ENCODE data around the gene TMEM190.
A peak's percentile ranks its signal among the peaks of the same experiment; 100 is the strongest.
"Not testable (repeated sequence)": the region's sequence is repeated elsewhere in the genome, so short reads cannot be mapped to it uniquely, and the experiment has no call there.

The TMEM190 gene

DNA sequence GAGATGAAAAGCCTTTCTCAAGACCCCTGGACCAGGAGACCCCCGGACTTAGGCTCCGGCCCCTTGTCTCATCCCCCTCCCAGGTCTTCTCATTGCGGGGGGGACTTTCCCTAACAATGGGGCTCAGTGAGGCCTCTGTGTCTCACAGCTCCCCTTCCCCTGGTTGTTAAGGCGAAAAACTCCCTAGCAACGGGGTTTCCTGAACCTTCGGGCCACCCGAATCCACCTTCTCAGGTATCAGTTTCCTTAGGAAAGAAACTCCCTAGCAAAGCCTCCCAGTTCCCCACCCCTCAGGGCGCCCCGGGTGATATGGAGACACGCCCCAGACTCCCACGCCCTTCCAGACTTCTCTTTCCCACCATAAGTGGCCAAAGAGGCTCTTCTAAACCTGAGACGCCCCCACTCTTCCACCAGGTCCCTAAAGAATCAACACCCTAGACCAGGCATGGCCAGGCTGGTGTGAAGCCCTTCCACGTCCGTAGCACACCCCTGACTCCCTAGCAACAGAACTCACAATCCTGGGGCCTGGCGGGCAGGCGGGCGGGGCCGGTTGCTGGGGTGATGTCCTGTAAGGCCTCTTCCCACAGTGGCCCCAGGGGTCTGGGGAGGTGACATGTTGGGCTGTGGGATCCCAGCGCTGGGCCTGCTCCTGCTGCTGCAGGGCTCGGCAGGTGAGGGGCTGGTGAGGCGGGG, at the start of gene TMEM190:
Gene TMEM190 (plus strand): TSS at position 586 of the 693 bp plus-strand sequence. CDS start 28 bp downstream, at position 614.
- Histone ChIP-seq H3K36me3 (ENCODE audit: control insufficient read depth, low read depth, low read length) (no peaks in the 10 kb centered on the region), H3K4me1 (ENCODE audit: control insufficient read depth, low read depth, low read length) (peaks cover 25% of the 10 kb centered on the region), H3K9me3 (ENCODE audit: control insufficient read depth, low read depth, low read length) (no peaks in the 10 kb centered on the region), H3K4me3 (ENCODE audit: low read length) (peak within 1 kb of the TSS; percentile 49), H3K27me3 (ENCODE audit: control insufficient read depth, insufficient read depth, low read length) (peaks cover 41% of the 10 kb centered on the region), H3K9ac (ENCODE audit: low read length) (peak within 1 kb of the TSS; percentile 2), H3K27ac (ENCODE audit: low read length) (no peak within 1 kb of the TSS)

DNA sequence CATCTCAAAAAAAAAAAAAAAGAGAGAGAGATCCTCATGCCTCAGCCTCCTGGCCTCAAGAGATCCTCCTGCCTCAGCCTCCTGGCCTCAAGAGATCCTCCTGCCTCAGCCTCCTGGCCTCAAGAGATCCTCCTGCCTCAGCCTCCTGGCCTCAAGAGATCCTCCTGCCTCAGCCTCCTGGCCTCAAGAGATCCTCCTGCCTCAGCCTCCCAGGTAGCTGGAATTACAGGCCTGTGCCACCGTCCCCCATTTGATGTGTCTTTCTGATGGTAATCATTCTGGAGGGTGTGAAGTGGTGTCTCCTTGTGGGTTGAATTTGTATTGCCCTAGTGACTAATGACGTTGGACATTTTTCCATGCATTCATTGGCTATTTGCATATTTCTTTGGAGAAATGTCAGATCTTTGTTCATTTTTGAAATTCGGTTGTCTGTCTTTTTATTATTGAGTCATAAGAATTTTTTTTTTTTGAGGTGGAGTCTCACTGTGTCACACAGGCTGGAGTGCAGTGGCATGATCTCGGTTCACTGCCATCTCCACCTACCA, 47.8 kb upstream of the TMEM190 start:
- H3K27me3 ChIP-seq (ENCODE audit: control insufficient read depth, insufficient read depth, low read length); H3K36me3 ChIP-seq (ENCODE audit: control insufficient read depth, low read depth, low read length); H3K4me3 ChIP-seq (ENCODE audit: low read length); H3K9me3 ChIP-seq (ENCODE audit: control insufficient read depth, low read depth, low read length); H3K4me1 ChIP-seq (ENCODE audit: control insufficient read depth, low read depth, low read length); H3K9ac ChIP-seq (ENCODE audit: low read length); H3K27ac ChIP-seq (ENCODE audit: low read length): not testable (repeated sequence)

DNA sequence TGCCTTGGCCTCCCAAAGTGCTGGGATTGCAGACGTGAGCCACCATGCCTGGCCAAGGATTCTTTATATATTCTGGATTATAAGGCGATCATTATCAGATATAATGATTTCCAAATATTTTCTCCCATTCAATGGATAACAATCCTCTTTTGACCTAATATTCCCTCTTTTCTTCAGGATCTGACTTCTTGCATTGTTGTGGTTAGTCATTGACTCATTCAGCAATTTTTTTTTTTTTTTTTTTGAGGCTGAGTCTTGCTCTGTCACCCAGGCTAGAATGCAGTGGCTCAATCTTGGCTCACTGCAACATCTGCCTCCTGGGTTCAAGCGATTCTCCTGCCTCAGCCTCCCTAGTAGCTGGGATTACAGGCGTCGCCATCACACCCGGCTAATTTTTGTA, 46.8 kb upstream of the TMEM190 start:
- not testable (repeated sequence) for H3K27ac ChIP-seq (ENCODE audit: low read length); H3K36me3 ChIP-seq (ENCODE audit: control insufficient read depth, low read depth, low read length)

DNA sequence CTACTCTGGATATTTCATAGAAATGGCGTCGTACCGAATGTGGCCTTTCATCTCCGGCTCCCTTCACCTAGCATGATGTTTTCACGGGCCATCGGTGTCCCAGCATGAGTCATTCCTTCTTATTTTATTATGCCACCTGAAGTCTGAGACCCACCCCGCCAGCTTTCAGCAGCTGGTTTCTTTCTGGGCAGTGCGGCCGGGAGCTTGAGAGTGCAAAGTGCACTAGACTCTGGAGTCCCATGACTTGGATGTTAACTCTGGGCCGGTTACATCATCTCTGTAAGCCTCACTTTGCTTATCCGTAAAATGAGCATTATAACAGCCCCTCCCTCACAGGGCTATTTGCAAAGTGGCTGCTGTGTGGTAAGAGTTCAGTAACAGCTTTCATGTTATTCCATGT, 42.8 kb upstream of the TMEM190 start:
- Histone ChIP-seq H3K4me1 (ENCODE audit: control insufficient read depth, low read depth, low read length) (no peaks in the 10 kb centered on the region), H3K9ac (ENCODE audit: low read length) (no peak overlapping the region), H3K36me3 (ENCODE audit: control insufficient read depth, low read depth, low read length) (no peaks in the 10 kb centered on the region), H3K27me3 (ENCODE audit: control insufficient read depth, insufficient read depth, low read length) (no peaks in the 10 kb centered on the region), H3K27ac (ENCODE audit: low read length) (no peak overlapping the region), H3K9me3 (ENCODE audit: control insufficient read depth, low read depth, low read length) (no peaks in the 10 kb centered on the region), H3K4me3 (ENCODE audit: low read length) (no peak overlapping the region)

More for the DNA sequence above, 46.8 kb upstream of the TMEM190 start:
- not testable (repeated sequence) for H3K9me3 ChIP-seq (ENCODE audit: control insufficient read depth, low read depth, low read length); H3K4me3 ChIP-seq (ENCODE audit: low read length); H3K4me1 ChIP-seq (ENCODE audit: control insufficient read depth, low read depth, low read length); H3K27me3 ChIP-seq (ENCODE audit: control insufficient read depth, insufficient read depth, low read length); H3K9ac ChIP-seq (ENCODE audit: low read length)

DNA sequence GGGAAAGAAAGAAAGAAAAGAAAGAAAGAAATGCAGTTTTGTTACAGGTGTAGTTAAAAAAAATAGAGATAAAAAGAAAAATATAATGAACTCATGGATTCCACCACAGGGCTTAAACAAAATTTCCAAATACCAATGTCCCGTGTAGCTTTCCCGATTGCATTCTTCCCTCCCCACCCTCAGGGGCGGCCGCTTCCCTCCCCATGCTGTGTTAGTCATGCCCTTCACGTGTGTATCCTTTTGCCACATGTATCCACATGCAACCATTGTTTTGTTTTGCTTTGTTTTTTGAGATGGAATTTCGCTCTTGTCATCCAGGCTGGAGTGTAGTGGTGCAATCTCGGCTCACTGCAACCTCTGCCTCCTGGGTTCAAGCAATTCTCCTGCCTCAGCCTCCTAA, 40.5 kb upstream of the TMEM190 start:
- Histone ChIP-seq H3K27ac (ENCODE audit: low read length) (no peak overlapping the region), H3K36me3 (ENCODE audit: control insufficient read depth, low read depth, low read length) (no peaks in the 10 kb centered on the region), H3K27me3 (ENCODE audit: control insufficient read depth, insufficient read depth, low read length) (no peaks in the 10 kb centered on the region), H3K4me3 (ENCODE audit: low read length) (no peak overlapping the region), H3K9me3 (ENCODE audit: control insufficient read depth, low read depth, low read length) (no peaks in the 10 kb centered on the region), H3K4me1 (ENCODE audit: control insufficient read depth, low read depth, low read length) (no peaks in the 10 kb centered on the region), H3K9ac (ENCODE audit: low read length) (no peak overlapping the region)

DNA sequence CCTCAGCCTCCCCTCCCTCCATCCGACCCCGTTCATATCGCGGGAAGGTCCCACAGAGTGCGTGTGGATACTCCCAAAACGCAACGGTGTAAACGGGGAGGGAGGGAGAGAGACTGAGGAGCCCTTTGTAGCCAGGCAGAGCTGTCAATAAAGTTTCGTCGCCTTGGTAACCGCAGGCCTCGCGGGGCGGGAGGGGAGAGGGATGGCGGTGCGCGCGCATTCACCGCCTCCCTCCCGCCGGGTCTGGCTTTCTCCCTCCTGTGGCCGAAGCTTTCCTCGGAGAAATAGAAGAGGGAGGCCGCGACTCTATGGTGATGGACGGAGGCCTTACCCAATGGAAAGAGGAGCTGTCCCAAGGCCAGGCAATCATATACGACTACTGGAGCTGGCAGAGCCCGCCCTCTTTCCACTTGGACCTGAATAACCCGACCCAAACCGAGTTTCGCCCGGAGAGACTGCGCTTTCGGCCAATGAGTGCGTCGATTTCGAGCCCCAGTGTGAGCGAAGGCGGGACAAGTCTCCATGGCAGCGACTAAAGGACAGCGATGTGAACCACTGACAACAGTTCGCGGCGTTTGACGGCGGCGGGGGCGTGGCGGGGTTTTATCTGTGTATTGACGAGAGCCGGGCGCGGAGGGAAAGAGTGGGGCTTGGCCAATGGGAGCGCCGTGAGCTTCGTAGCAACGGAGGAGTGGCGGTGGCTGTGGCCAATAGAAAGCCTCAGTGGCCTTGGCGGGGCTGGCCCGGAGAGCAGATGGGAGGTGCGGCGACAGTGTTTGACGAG, 37.3 kb upstream of the TMEM190 start, which contains the start of gene KMT5C:
Gene KMT5C (plus strand): TSS at position 772 of the 784 bp plus-strand sequence. CDS start 2,061 bp downstream, outside the sequence.
- peak within 1 kb of the TSS; percentile 97 for H3K27ac ChIP-seq (ENCODE audit: low read length)
- peaks cover 5% of the 10 kb centered on the region for H3K4me1 ChIP-seq (ENCODE audit: control insufficient read depth, low read depth, low read length)
- H3K4me3 ChIP-seq (ENCODE audit: low read length) = peak within 1 kb of the TSS; percentile 74
- H3K9me3 ChIP-seq (ENCODE audit: control insufficient read depth, low read depth, low read length) = no peaks in the 10 kb centered on the region
- H3K27me3 ChIP-seq (ENCODE audit: control insufficient read depth, insufficient read depth, low read length) = no peaks in the 10 kb centered on the region
- peaks cover 14% of the 10 kb centered on the region for H3K36me3 ChIP-seq (ENCODE audit: control insufficient read depth, low read depth, low read length)
- H3K9ac ChIP-seq (ENCODE audit: low read length) = peak within 1 kb of the TSS; percentile 95

DNA sequence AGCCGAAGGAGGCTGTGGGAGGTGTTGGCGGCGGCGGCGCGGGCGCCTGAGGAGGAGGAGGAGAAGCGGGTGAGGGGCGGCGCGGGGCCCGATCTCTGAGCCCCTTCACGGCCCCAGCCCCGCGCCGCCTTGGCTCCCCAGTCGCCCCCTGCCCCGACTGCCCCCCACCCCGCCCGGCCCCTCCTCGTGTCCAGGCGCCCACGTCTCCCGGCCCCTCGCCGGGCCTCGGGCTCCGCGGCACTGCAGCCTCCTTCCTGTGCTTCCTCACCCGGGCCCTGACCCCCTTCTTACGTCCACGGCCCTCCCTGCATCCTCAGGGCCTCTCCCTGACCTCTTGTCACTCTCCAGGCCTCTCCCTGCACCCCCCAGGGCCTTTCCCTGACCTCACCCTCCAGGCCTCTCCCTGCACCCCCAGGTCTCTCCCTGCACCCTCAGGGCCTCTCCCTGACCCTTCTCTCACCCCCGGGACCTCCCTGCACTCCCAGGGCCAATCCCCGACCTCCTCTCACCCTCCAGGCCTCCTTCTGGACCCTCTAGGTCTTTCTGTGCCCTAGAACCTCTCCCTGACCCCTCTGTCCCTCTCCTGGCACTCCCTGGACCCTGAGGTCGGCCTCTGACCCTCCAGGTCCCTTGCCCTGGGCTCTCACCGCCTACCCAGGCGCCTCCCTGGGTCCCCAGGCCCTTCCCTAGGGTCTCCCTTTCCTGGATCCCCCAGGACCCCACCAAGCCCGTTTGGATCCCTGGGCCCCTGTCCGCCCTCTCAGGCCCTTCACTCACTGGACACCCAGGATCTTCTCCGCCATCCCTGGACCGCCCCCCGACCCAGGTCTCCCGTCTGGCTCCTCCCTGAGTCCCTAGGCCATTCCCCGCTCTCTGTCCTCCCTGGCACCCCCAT, 36.5 kb upstream of the TMEM190 start:
- no peaks in the 10 kb centered on the region for H3K27me3 ChIP-seq (ENCODE audit: control insufficient read depth, insufficient read depth, low read length)
- peaks cover 14% of the 10 kb centered on the region for H3K36me3 ChIP-seq (ENCODE audit: control insufficient read depth, low read depth, low read length)
- H3K4me3 ChIP-seq (ENCODE audit: low read length) = peak overlapping the region; percentile 74
- no peaks in the 10 kb centered on the region for H3K9me3 ChIP-seq (ENCODE audit: control insufficient read depth, low read depth, low read length)
- peak overlapping the region; percentile 45 for H3K27ac ChIP-seq (ENCODE audit: low read length)
- peak overlapping the region; percentile 70 for H3K9ac ChIP-seq (ENCODE audit: low read length)
- H3K4me1 ChIP-seq (ENCODE audit: control insufficient read depth, low read depth, low read length) = peaks cover 5% of the 10 kb centered on the region

DNA sequence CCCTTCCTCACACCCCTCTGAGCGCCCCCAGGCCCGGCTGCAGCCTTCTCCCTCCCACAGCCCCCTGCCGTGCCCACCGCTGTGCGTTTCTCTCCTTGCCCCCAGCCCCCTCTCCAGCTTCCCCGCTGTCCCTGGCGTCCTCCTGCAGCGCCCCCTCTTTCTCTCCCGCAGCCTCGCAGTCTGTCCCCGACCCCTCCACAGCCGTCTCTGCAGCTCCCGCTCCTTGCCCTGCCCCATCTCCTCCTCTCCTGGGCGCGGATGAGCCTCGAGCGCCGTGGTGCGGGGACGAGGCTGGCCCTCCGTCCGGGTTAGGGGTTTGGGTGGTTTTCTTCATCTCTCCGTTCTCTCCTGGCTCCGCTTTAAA, 35.9 kb upstream of the TMEM190 start:
- H3K36me3 ChIP-seq (ENCODE audit: control insufficient read depth, low read depth, low read length) = peaks cover 14% of the 10 kb centered on the region
- peak overlapping the region; percentile 74 for H3K4me3 ChIP-seq (ENCODE audit: low read length)
- H3K27me3 ChIP-seq (ENCODE audit: control insufficient read depth, insufficient read depth, low read length) = no peaks in the 10 kb centered on the region
- H3K27ac ChIP-seq (ENCODE audit: low read length) = no peak overlapping the region
- H3K4me1 ChIP-seq (ENCODE audit: control insufficient read depth, low read depth, low read length) = peaks cover 5% of the 10 kb centered on the region
- no peaks in the 10 kb centered on the region for H3K9me3 ChIP-seq (ENCODE audit: control insufficient read depth, low read depth, low read length)
- peak overlapping the region; percentile 70 for H3K9ac ChIP-seq (ENCODE audit: low read length)

DNA sequence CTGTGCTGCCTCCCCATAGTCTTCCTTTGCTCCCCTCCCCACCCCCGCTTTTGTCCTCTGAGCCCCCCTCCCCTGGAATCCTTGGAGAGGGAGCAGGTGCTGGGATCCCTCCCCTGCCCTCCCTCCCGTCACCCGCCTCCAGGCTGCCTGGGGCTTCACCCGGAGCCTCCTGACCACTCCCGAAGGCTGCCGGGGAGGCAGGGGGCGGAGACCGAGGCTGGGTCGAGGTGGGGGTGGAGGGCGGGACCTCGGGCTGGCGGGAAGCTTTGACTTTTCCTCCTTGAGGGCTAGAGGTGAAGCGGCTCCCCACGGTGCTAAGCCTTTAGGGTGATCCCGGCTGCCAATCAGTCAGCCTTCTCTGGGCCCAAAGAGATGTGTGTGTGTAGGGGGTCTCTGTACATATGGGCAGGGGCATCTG, 35.4 kb upstream of the TMEM190 start:
- H3K27ac ChIP-seq (ENCODE audit: low read length) = no peak overlapping the region
- H3K4me1 ChIP-seq (ENCODE audit: control insufficient read depth, low read depth, low read length) = peaks cover 5% of the 10 kb centered on the region
- H3K27me3 ChIP-seq (ENCODE audit: control insufficient read depth, insufficient read depth, low read length) = no peaks in the 10 kb centered on the region
- peaks cover 14% of the 10 kb centered on the region for H3K36me3 ChIP-seq (ENCODE audit: control insufficient read depth, low read depth, low read length)
- H3K9me3 ChIP-seq (ENCODE audit: control insufficient read depth, low read depth, low read length) = no peaks in the 10 kb centered on the region
- H3K4me3 ChIP-seq (ENCODE audit: low read length) = peak overlapping the region; percentile 74
- H3K9ac ChIP-seq (ENCODE audit: low read length) = peak overlapping the region; percentile 45

DNA sequence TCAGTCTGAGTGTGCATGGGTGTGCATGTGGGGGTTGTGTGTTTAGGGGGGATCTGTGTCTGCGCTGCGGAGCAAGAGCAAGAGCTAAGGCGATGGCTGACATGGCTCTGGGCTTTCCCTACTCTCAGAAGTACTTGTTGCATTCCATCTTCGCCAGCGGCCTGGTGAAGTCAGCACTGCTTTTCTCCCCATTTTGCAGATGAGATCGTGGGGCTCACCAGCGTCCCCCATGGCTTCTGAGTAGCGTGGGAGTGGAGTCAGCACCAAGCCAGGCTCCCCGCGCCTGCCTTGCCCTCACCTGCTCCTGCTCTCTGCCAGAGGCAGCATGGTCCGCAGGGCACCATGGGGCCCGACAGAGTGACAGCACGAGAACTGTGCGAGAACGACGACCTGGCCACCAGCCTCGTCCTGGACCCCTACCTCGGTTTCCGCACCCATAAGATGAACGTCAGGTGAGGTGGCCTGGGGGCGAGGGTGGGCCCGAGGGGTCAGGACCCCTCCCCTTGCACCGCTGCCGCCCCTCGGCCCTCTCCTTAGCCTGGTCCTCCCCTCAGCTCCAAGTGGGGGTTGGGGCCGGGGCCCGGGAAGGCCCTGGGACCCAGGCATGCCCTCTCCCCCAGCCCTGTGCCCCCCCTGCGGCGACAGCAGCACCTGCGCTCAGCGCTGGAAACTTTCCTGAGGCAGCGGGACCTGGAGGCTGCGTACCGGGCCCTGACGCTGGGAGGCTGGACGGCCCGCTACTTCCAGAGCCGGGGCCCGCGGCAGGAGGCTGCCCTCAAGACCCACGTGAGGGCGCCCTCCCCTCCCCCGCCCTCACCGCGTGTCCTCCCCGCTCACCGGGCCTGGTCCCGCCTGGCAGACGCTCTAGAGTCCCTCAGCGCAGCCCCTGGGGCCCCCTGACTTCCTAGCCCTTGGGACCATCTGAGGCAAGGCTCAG, 34.8 kb upstream of the TMEM190 start:
- Histone ChIP-seq H3K4me3 (ENCODE audit: low read length) (peak overlapping the region; percentile 74), H3K9ac (ENCODE audit: low read length) (no peak overlapping the region), H3K4me1 (ENCODE audit: control insufficient read depth, low read depth, low read length) (peaks cover 5% of the 10 kb centered on the region), H3K27me3 (ENCODE audit: control insufficient read depth, insufficient read depth, low read length) (no peaks in the 10 kb centered on the region), H3K27ac (ENCODE audit: low read length) (no peak overlapping the region), H3K9me3 (ENCODE audit: control insufficient read depth, low read depth, low read length) (no peaks in the 10 kb centered on the region), H3K36me3 (ENCODE audit: control insufficient read depth, low read depth, low read length) (peaks cover 14% of the 10 kb centered on the region)
